SK-N-SH treated with all-trans-retinoic acid at 6 μM for 48 hours (cell line): ENCODE results near the gene LRRC14B.

Experiments
- ATAC-seq: fragments of 200-7000 bp; cut with Tn5 transposase; 3 replicates; pipeline ENCODE4 v1.9.1; 2020; ENCODE audit warnings: mild to moderate bottlenecking, moderate library complexity
- BACH2 ChIP-seq: fragments of 250-450 bp; sonication (Bioruptor Pico); IDR thresholded peaks from 2 replicates; pipeline ENCODE4 v1.9.0; 2021; ENCODE audit warnings: mild to moderate bottlenecking, borderline replicate concordance
- CREB5 ChIP-seq: fragments of 250-450 bp; sonication (Bioruptor Pico); IDR thresholded peaks from 2 replicates; pipeline ENCODE4 v1.5.1; 2020; ENCODE audit warnings: low read depth, mild to moderate bottlenecking, moderate library complexity
- CSDC2 ChIP-seq: fragments of 250-450 bp; sonication (Bioruptor Pico); IDR thresholded peaks from 2 replicates; pipeline ENCODE4 v1.5.0; 2020; ENCODE audit warnings: mild to moderate bottlenecking, moderate library complexity
- CSRNP3 ChIP-seq: fragments of 250-450 bp; sonication (Bioruptor Pico); IDR thresholded peaks from 2 replicates; pipeline ENCODE4 v1.5.1; 2021; ENCODE audit warnings: mild to moderate bottlenecking, moderate library complexity
- ESRRG ChIP-seq: fragments of 250-450 bp; sonication (Bioruptor Pico); IDR thresholded peaks from 2 replicates; pipeline ENCODE4 v1.6.1; 2021; ENCODE audit warnings: mild to moderate bottlenecking
- GLIS3 ChIP-seq: fragments of 250-450 bp; sonication (Bioruptor Pico); IDR thresholded peaks from 2 replicates; pipeline ENCODE4 v1.5.0; 2020; ENCODE audit warnings: mild to moderate bottlenecking, moderate library complexity
- ISL1 ChIP-seq: fragments of 250-450 bp; sonication (Bioruptor Pico); IDR thresholded peaks from 2 replicates; pipeline ENCODE4 v2.1.2; 2022; ENCODE audit warnings: mild to moderate bottlenecking, moderate library complexity
- OSR1 ChIP-seq: fragments of 250-450 bp; sonication (Bioruptor Pico); IDR thresholded peaks from 2 replicates; pipeline ENCODE4 v1.8.0; 2022; ENCODE audit warnings: moderate library complexity, mild to moderate bottlenecking, inconsistent platforms
- PATZ1 ChIP-seq: fragments of 250-450 bp; sonication (Bioruptor Pico); IDR thresholded peaks from 2 replicates; pipeline ENCODE4 v1.8.0; 2020; ENCODE audit warnings: mild to moderate bottlenecking, moderate library complexity, borderline replicate concordance
- PPARA ChIP-seq: fragments of 250-450 bp; sonication (Bioruptor Pico); IDR thresholded peaks from 2 replicates; pipeline ENCODE4 v1.5.0; 2020; ENCODE audit warnings: mild to moderate bottlenecking, borderline replicate concordance
- RARB ChIP-seq: fragments of 250-450 bp; sonication (Bioruptor Pico); IDR thresholded peaks from 2 replicates; pipeline ENCODE4 v1.8.0; 2021; ENCODE audit warnings: mild to moderate bottlenecking, moderate library complexity
- SNAI2 ChIP-seq: fragments of 250-450 bp; sonication (Bioruptor Pico); IDR thresholded peaks from 2 replicates; pipeline ENCODE4 v1.5.0; 2020; ENCODE audit warnings: mild to moderate bottlenecking, moderate library complexity
- TCF4 ChIP-seq: fragments of 250-450 bp; sonication (Bioruptor Pico); IDR thresholded peaks from 2 replicates; pipeline ENCODE4 v1.8.0; 2021; ENCODE audit warnings: mild to moderate bottlenecking, moderate library complexity, borderline replicate concordance
- TOX ChIP-seq: fragments of 250-450 bp; sonication (Bioruptor Pico); IDR thresholded peaks from 2 replicates; pipeline ENCODE4 v1.8.0; 2021; ENCODE audit warnings: mild to moderate bottlenecking, moderate library complexity, borderline replicate concordance
- TSHZ2 ChIP-seq: fragments of 250-450 bp; sonication (Bioruptor Pico); IDR thresholded peaks from 2 replicates; pipeline ENCODE4 v1.5.0; 2020; ENCODE audit warnings: mild to moderate bottlenecking, moderate library complexity
- ZC3H10 ChIP-seq: fragments of 250-450 bp; sonication (Bioruptor Pico); IDR thresholded peaks from 2 replicates; pipeline ENCODE4 v1.5.1; 2021; ENCODE audit warnings: mild to moderate bottlenecking, moderate library complexity
- ZFP3 ChIP-seq: fragments of 250-450 bp; sonication (Bioruptor Pico); IDR thresholded peaks from 2 replicates; pipeline ENCODE4 v1.5.0; 2020; ENCODE audit warnings: mild to moderate bottlenecking, moderate library complexity
- ZFP30 ChIP-seq: fragments of 450-650 bp; formaldehyde crosslinking; IDR thresholded peaks from 2 replicates; pipeline ENCODE4 v1.5.0; 2022; ENCODE audit warnings: mild to moderate bottlenecking, moderate library complexity
- ZNF565 ChIP-seq: fragments of 450-650 bp; formaldehyde crosslinking; conservative IDR thresholded peaks from 2 replicates; pipeline ENCODE4 v1.5.0; 2020; ENCODE audit warnings: low read depth, mild to moderate bottlenecking, moderate library complexity
- ZNF70 ChIP-seq: fragments of 450-650 bp; formaldehyde crosslinking; IDR thresholded peaks from 2 replicates; pipeline ENCODE4 v1.5.0; 2020; ENCODE audit warnings: mild to moderate bottlenecking, moderate library complexity
- ZNF8 ChIP-seq: fragments of 450-650 bp; formaldehyde crosslinking; IDR thresholded peaks from 2 replicates; pipeline ENCODE4 v1.5.0; 2020; ENCODE audit warnings: mild to moderate bottlenecking, moderate library complexity

The LRRC14B gene

GRCh38 chr5:186091-187041 is 4.9 kb upstream of the LRRC14B start:
- no peak for ATAC-seq
- TF ChIP-seq ISL1, result no peak
- no peak for TF ChIP-seq OSR1 (CRISPR knock-in tag)
- TF ChIP-seq PATZ1 (CRISPR knock-in tag), result no peak
- TF ChIP-seq CREB5, result no peak
- TF ChIP-seq ZNF565 (CRISPR knock-in tag), result no peak

- no peak for ATAC-seq
- TF ChIP-seq TOX, result no peak
- TF ChIP-seq ZNF8 (CRISPR knock-in tag), result no peak
- no peak for TF ChIP-seq PPARA (CRISPR knock-in tag)
- no peak for TF ChIP-seq CSRNP3 (CRISPR knock-in tag)
- no peak for TF ChIP-seq ZNF70 (CRISPR knock-in tag)
- TF ChIP-seq ZNF565 (CRISPR knock-in tag), result no peak
- no peak for TF ChIP-seq ZFP3 (CRISPR knock-in tag)
- no peak for TF ChIP-seq TSHZ2 (CRISPR knock-in tag)
- no peak for TF ChIP-seq TCF4 (CRISPR knock-in tag)
- TF ChIP-seq OSR1 (CRISPR knock-in tag), result no peak
Observed at GRCh38 chr5:187042-187431, 4.3 kb upstream of the LRRC14B start.

- no peak for ATAC-seq
- no peak for TF ChIP-seq BACH2
- TF ChIP-seq ISL1, result no peak
- no peak for TF ChIP-seq ZC3H10 (CRISPR knock-in tag)
- no peak for TF ChIP-seq ESRRG (CRISPR knock-in tag)
- no peak for TF ChIP-seq CSDC2 (CRISPR knock-in tag)
- TF ChIP-seq TSHZ2 (CRISPR knock-in tag), result no peak
- no peak for TF ChIP-seq CREB5
- TF ChIP-seq ZFP30 (CRISPR knock-in tag), result no peak
- no peak for TF ChIP-seq ZNF8 (CRISPR knock-in tag)
- TF ChIP-seq SNAI2 (CRISPR knock-in tag), result no peak
- no peak for TF ChIP-seq ZNF70 (CRISPR knock-in tag)
- TF ChIP-seq OSR1 (CRISPR knock-in tag), result no peak
- no peak for TF ChIP-seq RARB (CRISPR knock-in tag)
- TF ChIP-seq PATZ1 (CRISPR knock-in tag), result no peak
- no peak for TF ChIP-seq ZNF565 (CRISPR knock-in tag)
- TF ChIP-seq TCF4 (CRISPR knock-in tag), result no peak
- no peak for TF ChIP-seq GLIS3 (CRISPR knock-in tag)
Observed at GRCh38 chr5:187617-188451, 3.5 kb upstream of the LRRC14B start.
